DND-41 (cell line): ENCODE data around the gene CHAT.

Source experiments
- EZH2 ChIP-seq: IDR thresholded peaks from 3 replicates; pipeline ENCODE4 v1.6.1; 2012; ENCODE audit warnings: borderline replicate concordance, low read depth, mild to moderate bottlenecking, moderate library complexity, low read length, inconsistent platforms; ENCODE audit not compliant: severe bottlenecking
- TF ChIP-seq, protein P1 (sequence below): IDR thresholded peaks from 2 replicates; pipeline ENCODE4 v1.5.1; 2012; ENCODE audit warnings: borderline replicate concordance, low read length, moderate library complexity, mild to moderate bottlenecking; ENCODE audit not compliant: poor library complexity, severe bottlenecking; ENCODE audit errors: extremely low read depth

DNA sequence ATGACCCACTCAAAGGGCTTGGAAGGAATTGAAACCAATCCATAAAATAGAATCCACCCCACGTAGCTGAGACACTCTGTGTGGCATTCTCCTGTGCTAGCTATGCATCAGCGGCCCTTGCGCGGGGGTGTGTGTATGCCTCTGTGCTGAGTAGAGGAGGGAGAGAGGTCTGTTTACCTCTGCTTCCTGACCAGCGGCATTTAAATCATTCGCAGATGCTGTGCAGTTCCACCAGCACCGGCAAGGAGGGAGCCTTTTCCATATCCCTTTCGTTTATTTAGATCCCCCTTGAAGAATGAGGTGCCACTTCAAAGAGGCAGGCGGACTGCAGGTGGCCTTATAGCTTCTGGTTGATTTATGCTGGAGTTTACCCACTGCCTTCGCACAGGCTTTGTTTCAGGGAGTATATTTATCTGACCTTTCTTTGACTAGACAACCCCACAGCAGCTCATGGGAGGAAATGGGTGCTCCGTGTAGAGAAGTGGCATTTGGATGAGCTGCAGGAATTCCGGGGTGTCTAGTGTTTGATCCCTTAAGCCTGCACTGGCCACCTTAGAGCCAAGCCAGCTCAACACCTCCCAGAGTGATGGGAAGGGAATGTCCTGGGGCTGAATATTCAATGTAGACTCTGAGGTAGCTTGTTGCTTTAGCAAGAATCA is 77.0 kb downstream of the CHAT start:
- TF ChIP-seq, protein P1, sequence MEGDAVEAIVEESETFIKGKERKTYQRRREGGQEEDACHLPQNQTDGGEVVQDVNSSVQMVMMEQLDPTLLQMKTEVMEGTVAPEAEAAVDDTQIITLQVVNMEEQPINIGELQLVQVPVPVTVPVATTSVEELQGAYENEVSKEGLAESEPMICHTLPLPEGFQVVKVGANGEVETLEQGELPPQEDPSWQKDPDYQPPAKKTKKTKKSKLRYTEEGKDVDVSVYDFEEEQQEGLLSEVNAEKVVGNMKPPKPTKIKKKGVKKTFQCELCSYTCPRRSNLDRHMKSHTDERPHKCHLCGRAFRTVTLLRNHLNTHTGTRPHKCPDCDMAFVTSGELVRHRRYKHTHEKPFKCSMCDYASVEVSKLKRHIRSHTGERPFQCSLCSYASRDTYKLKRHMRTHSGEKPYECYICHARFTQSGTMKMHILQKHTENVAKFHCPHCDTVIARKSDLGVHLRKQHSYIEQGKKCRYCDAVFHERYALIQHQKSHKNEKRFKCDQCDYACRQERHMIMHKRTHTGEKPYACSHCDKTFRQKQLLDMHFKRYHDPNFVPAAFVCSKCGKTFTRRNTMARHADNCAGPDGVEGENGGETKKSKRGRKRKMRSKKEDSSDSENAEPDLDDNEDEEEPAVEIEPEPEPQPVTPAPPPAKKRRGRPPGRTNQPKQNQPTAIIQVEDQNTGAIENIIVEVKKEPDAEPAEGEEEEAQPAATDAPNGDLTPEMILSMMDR: no peak
- TF ChIP-seq EZH2: no peak
